ENCODE measurements around the gene TBKBP1.

The TBKBP1 gene

DNA sequence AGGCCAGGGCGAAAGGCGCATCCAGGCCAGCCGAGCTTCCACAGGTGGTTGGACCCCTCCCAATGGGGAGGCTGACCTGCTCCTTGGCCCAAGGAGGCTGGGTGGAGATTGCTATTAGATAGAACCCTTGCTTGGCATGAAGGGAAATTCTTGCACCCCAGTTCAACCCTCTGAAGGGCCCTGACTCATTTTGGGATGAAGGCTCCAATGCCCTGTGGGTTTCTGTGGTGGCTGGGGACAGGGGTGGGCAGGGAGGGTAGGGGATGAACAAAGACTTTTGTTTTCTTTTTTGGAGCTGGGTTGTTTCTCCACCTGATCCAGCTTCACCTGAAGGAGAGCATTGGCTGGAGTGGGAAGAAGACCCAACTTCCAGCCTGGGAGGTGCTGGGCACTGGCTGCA, 22.4 kb downstream of the TBKBP1 start:
- DNase-seq = no peak

- DNase-seq = no peak
Observed at GRCh38 chr17:47717261-47717697, 23.3 kb downstream of the TBKBP1 start.

DNA sequence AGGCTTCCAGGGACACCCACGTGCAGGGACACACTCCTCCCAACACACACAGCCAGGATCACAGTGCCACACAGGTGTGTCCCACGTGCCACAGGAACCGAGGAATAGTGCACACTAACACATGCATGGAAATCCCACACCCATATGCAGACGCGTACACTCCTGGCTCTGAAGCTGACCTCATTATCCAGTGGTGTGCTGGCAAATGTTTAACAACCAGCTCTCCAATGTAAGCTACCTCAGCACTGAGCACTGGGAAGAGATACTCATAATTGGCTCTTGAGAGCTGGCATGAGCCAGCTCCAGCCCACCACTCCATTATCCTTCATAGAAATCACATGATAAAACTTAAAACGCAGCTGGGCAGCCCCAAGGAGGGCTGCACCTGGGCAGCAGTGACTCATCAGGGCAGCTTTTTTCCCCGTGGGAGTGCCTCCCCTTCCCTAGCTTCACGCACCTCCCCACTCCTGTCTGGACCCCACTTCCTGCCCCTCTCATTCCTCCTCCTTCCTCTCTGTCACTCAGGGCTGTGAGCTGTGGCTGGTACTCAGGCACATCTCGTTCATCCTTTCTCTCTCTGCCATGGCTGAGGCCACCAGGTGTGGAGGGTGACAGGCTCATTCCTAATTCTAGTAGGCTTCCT, 24.1 kb downstream of the TBKBP1 start:
- DNase-seq = no peak

- no peak for DNase-seq
Observed at GRCh38 chr17:47718634-47719405, 24.9 kb downstream of the TBKBP1 start.

DNA sequence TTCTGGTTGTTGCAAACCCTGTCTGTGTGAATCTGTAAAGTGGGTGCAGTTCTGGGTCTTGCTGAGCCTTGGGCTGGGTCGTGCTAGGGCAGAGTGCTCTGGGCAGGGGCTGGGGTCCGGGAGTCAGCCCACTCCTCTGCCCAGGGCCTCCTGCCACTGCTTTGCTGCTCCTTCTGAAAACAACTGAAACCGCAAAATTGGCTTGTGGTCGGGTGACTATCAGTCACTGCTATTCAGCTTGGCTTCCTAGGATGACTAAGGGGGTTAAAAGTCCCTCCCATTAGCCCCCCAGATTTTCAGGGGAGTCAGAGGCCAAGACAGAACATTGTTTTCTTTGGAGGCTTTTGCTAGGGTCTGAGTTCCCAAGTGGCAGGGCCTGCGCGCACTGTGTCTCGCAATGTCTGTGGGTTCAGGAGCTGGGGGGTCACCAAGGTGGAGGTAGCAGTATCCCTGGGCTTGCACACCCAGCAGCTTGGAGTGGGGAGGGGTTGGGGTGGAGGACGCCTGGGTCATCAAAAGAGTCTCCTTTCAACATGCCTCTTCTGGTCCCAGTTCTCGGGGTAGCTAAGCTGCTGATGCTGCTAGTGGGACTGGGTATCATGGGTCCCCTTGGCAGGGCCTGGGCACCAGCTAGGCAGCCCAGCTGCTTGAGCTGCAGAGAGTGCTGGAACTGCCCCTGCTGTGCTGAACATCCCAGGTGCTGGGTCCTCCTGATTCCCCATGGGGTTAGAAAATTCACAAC, 25.6 kb downstream of the TBKBP1 start:
- peak; percentile 31 for DNase-seq

- DNase-seq = no peak
Observed at GRCh38 chr17:47720196-47720595, 26.2 kb downstream of the TBKBP1 start.

GRCh38 chr17:47720754-47721533, 27.0 kb downstream of the TBKBP1 start:
- peak; percentile 74 for DNase-seq

DNA sequence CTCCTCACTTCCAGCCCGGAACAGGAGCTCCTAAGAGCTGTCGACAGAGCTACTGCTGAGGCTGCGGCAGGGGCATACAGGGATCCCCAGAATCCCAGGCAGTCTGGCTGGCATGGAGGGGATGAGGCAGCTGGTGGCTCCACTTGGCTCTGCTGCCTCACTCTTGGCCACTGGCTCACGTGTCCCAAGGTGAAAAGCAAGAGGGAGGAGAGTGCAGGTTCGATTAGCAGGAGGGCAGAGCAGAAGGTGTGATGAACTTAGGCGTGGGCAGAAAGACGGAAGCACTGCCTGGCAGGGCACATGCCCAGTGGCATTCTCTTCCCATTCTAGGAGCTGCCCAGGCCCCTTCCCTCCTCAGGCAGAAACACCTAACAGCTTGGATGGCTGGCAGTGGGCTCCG, 27.8 kb downstream of the TBKBP1 start:
- no peak for DNase-seq

DNA sequence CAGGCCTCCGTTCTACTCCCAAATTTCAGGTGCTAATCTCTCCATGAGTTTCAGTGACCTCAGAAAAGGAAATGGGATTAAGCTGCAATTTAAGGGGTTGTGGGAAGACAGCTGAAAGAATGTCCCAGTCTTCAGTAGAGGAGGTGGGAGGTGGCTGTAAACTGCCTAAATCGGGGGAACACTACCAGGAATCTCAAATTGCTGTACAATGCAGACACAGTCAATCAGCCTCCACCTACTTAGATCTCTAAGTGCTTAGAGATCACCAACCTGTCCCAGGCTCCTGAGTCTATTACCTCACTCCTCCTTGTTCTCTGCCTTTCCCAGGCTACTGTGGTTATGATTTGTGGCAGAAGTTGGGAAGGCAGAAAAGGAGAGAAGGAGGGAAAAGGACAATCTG, 30.7 kb downstream of the TBKBP1 start:
- no peak for DNase-seq

DNA sequence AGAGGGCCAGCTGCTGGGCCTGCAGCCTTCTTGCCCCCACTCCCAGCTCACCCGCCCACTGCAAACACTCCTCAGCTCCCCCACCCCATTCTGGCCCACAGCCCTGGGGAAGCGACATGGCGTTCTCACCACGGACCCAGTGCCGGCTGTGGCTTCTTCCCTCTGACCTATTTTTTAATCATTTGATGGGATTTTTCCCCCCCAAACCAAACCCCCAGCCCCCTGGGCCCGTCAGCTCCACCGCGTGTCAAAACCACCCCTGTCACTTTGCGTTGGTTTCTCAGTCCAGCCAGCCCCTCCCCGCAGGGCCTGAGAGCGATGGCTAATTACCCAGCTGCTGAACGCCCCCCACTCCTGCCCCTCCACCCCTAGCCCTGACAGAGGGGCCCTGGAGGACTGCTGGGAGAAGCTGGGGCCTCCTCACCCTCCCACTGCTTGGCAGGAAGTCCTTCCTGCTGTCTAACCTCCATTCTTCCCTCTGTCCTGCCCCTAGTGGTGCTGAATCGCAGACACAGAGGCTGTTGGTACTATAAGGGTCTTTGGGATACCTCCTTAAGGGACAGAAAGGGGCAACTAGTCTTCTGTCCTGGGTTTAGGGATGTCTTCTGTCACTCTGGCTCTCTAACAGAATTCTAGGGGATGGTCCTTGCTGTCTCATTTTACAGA, 31.6 kb downstream of the TBKBP1 start:
- no peak for DNase-seq

GRCh38 chr17:47726796-47727703, 33.1 kb downstream of the TBKBP1 start:
- DNase-seq = no peak

DNA sequence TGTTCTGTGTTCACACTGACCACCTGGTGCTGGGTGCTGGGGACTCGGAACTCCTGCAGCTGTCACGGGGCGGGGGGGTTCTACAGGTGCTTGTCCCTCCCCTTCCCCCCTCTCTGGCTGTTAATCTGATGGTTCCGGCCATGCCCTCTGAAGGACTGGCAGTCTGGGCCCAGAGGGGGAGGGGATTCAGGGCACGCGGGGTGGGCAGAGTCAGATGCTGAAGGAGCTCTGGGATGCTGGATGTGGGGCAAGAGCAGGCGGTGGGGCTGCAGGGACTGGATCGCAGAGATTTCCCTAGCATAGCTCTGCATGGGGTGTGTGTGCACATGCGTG, 33.7 kb downstream of the TBKBP1 start:
- no peak for DNase-seq

DNA sequence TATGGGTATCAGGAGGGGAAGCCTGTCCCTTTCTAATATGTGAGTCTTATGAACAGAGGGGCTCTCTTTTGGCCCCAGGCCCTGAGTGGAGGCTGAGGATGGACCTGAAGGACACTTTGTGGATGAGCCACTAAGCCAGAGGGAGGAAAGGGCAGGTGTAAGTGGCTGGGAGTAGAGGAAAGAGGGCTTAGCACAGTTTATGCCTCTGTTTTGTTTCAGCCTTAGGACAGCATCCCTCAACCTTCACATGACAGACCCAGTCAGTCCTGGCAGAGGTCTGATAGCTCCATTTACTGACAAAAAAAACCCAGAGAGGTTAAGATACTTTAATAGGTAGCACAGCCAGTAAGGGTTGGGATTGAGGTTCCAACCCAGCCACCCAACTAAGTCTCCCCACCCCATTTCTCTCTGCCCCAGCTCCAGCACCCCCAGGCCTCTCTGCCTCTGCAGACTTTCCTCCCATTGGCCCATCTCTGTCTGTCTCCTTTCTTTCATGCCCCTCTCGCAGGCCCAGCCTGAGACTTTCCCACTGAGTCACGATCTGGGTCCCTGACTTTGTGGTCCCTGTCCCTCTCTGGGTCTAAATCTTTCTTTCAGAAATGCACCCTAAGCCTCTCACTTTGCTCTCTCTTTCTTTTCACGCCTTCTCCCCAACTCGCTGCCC, 34.4 kb downstream of the TBKBP1 start:
- no peak for DNase-seq

GRCh38 chr17:47729476-47729875, 35.5 kb downstream of the TBKBP1 start:
- no peak for DNase-seq

GRCh38 chr17:47730681-47731080, 36.7 kb downstream of the TBKBP1 start:
- no peak for DNase-seq

GRCh38 chr17:47731396-47731795, 37.4 kb downstream of the TBKBP1 start:
- DNase-seq = no peak

DNA sequence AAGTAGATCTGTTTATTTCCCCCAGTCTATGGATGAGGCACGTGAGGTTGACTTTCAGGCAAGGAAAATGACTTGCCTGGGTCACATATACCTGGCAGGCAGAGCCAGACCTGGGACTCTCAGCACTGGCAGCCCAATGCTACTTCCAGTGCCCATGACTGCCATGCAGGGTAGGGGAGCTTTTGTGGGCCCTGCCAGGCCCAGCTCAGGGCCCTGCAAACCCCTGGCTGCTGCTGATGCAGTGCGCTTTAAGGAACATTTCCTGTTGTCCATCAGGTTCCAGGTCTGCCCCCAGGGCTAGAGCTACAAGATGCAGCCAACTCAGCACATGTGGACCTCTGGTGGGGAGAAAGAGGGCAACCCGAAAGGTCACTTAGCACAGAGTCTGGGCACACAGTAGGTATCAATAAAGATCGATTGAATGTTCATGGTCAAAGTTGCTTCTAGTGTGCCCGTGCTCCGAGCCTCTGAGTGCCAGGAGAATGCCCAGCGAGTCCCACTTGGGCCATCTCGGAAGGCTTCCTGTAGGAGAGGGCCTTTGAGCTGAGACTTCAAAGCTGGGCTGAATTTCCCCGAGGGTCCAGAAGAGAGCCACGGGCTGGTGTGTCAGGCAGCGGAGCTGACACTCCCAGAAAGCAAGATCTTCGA, 38.6 kb downstream of the TBKBP1 start:
- no peak for DNase-seq

DNA sequence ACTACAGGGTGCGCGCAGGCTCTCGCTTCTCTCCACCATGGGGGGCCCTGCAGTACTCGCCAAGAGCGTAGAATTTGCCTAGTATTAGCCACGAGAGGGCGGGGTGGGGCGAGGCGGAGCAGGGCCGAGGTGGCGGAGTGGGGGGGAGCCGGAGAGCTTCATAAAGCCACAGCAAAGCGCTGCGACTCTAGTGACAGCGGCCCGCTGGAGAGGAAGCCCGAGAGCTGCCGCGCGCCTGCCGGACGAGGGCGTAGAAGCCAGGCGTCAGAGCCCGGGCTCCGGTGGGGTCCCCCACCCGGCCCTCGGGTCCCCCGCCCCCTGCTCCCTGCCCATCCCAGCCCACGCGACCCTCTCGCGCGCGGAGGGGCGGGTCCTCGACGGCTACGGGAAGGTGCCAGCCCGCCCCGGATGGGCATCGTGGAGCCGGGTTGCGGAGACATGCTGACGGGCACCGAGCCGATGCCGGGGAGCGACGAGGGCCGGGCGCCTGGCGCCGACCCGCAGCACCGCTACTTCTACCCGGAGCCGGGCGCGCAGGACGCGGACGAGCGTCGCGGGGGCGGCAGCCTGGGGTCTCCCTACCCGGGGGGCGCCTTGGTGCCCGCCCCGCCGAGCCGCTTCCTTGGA, 39.2 kb downstream of the TBKBP1 start, which contains the start of gene TBX21:
Gene TBX21 (plus strand): TSS at position 190 of the 627 bp plus-strand sequence. CDS start 219 bp downstream, at position 409.
- peak; percentile 90 for DNase-seq

DNA sequence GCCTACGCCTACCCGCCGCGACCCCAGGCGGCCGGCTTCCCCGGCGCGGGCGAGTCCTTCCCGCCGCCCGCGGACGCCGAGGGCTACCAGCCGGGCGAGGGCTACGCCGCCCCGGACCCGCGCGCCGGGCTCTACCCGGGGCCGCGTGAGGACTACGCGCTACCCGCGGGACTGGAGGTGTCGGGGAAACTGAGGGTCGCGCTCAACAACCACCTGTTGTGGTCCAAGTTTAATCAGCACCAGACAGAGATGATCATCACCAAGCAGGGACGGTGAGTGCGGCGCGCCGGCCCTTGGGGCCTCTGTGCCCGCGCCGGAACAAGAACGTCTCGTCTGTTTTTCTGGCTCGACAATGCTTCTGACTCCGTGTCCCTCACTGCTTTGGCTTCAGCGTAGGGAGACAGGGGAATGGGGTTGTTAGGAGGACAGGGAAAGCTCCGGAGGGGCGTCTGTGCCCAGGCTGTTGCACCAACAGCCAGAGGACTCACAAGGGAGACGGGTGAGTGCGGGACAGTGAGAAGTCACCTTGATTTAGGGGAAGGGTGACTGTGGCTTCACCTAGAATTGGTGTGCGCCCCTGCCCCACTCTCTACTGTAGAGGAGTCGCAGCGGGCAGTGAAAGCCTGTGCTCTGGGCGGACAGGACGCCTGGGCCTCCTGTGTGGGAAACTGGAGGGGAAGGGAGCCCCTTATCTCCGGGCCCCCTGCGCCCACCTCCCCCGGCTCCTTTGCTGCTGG, 39.9 kb downstream of the TBKBP1 start:
- no peak for DNase-seq

Measured in CD4-positive, alpha-beta T cell treated with Interferon gamma for 1 hour (primary cell).